IMR-90 (cell line): ENCODE measurements around the gene MAP2K5.

ENCODE experiments used
- RAD21 ChIP-seq: IDR thresholded peaks from 2 replicates; pipeline ENCODE4 v1.6.1; 2012; ENCODE audit warnings: low read length, improper control_type of control experiment
- RCOR1 ChIP-seq: IDR thresholded peaks from 2 replicates; pipeline ENCODE4 v1.6.1; 2012; ENCODE audit warnings: mild to moderate bottlenecking, low read length, improper control_type of control experiment; ENCODE audit not compliant: insufficient replicate concordance
- TF ChIP-seq, protein P1 (sequence below): conservative IDR thresholded peaks from 2 replicates; pipeline ENCODE4 v1.5.1; 2012; ENCODE audit warnings: mild to moderate bottlenecking, low read depth, low read length, improper control_type of control experiment

DNA sequence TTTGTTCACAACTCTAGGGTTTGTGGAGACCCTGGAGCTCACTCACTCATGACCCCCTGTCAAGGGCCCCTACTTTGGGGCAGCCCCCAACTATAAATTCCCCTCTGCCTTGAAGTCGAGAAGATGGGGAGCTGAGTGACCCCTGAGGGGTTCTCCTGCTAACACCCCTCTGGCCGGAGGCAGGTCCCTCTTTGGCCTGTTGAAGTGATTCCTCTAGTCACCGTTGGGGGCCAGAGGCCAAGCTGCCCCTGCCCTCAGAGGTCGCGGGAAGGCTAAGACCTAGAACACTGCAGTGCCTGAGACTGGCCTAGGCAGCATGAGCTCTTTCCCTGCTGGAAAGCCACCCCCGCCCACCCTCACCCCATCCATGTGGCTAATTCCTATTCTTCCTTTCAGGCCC is 267.4 kb downstream of the MAP2K5 start:
- TF ChIP-seq, protein P1, sequence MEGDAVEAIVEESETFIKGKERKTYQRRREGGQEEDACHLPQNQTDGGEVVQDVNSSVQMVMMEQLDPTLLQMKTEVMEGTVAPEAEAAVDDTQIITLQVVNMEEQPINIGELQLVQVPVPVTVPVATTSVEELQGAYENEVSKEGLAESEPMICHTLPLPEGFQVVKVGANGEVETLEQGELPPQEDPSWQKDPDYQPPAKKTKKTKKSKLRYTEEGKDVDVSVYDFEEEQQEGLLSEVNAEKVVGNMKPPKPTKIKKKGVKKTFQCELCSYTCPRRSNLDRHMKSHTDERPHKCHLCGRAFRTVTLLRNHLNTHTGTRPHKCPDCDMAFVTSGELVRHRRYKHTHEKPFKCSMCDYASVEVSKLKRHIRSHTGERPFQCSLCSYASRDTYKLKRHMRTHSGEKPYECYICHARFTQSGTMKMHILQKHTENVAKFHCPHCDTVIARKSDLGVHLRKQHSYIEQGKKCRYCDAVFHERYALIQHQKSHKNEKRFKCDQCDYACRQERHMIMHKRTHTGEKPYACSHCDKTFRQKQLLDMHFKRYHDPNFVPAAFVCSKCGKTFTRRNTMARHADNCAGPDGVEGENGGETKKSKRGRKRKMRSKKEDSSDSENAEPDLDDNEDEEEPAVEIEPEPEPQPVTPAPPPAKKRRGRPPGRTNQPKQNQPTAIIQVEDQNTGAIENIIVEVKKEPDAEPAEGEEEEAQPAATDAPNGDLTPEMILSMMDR, result no peak
- TF ChIP-seq RAD21 (no peak), RCOR1 (no peak)
